Gastrocnemius medialis (tissue), 4 donors: ENCODE results near the gene GLE1.

Experiments
- POLR2A ChIP-seq, 2 donors: fragments of 450-650 bp; IDR thresholded peaks; one replicate each; pipeline ENCODE4 v1.6.1; 2017; ENCODE audit warnings: antibody characterized with exemption in 2 of 2, mild to moderate bottlenecking in 2 of 2, moderate library complexity in 2 of 2
- TF ChIP-seq, protein P1 (sequence below), 5 experiments: fragments of 450-650 bp in 3 of 5; fragments of 200-600 bp in 2 of 5; sonication (generic) in 2 of 5; IDR thresholded peaks in 4 of 5; conservative IDR thresholded peaks in 1 of 5; 1 replicate in 4 of 5; 2 replicates in 1 of 5; pipeline ENCODE4 v1.5.1; 2016 to 2019; ENCODE audit warnings: antibody characterized with exemption in 5 of 5, mild to moderate bottlenecking in 3 of 5, moderate library complexity in 3 of 5

GRCh38 chr9:128550770-128551656, 46.5 kb downstream of the GLE1 start:
- TF ChIP-seq, protein P1, sequence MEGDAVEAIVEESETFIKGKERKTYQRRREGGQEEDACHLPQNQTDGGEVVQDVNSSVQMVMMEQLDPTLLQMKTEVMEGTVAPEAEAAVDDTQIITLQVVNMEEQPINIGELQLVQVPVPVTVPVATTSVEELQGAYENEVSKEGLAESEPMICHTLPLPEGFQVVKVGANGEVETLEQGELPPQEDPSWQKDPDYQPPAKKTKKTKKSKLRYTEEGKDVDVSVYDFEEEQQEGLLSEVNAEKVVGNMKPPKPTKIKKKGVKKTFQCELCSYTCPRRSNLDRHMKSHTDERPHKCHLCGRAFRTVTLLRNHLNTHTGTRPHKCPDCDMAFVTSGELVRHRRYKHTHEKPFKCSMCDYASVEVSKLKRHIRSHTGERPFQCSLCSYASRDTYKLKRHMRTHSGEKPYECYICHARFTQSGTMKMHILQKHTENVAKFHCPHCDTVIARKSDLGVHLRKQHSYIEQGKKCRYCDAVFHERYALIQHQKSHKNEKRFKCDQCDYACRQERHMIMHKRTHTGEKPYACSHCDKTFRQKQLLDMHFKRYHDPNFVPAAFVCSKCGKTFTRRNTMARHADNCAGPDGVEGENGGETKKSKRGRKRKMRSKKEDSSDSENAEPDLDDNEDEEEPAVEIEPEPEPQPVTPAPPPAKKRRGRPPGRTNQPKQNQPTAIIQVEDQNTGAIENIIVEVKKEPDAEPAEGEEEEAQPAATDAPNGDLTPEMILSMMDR (IDR thresholded peaks at IDR 0.05 in 4 of 5, conservative IDR thresholded peaks at IDR 0.05 in 1 of 5), result no peak
- TF ChIP-seq POLR2A (IDR thresholded peaks at IDR 0.05), result no peak
